SW480 (cell line): ENCODE measurements around the gene METTL17.
"Not testable (repeated sequence)": the region's sequence is repeated elsewhere in the genome, so short reads cannot be mapped to it uniquely, and the experiment has no call there.

ENCODE experiments used
- DNase-seq: peaks from one replicate; pipeline ENCODE4 v3.0.0-alpha.2; 2016; ENCODE audit warnings: low spot score

The METTL17 gene

GRCh38 chr14:21024585-21025370, 35.0 kb downstream of the METTL17 start, which contains the start of gene NDRG2:
Gene NDRG2, minus strand, starts transcription at chr14:21025061. Its CDS starts 1,746 bp downstream, at chr14:21023315.
- peak; percentile 45 for DNase-seq

DNA sequence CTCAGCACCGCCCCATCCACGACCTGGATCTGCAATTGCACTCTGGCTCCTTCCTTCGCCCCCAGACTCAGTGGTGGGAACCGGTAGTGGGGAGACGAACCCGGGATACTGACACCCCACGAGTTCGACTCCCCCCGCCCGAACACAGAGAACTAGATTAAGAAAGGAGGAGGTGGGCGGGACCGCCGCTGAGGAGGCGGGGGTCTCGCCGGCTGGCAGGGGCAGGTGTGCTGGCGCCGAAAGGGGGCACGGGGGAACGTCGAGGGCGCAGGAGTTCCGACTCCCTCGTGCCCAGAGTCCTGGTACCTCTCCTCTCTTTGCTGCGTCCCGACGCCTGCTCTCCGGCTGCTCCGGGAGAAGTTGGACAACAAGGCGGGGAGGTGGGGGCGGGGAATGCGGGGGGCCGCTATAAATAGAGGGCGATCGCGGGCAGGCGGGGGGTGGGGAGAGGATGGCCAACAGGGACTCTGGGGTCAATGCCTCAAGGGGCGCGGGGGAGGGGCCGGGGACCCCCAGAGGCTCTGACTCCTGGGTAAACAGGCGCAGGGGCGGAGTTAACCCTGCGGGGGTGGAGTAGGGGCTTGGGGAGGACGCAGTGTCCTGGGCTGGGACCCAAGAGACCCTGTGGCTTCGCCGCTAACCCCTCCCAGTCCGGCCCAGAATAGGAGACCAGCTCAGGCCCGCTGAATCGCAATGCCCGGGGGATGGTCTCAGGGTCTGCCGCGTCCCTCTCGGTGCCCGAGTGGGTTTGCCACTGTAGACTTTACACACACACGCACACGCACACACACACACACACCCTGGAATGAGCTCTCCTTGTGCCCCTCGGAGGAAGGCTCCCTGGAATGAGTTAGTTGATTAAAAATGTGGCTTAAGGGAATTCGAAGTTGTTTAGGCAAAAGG, 35.8 kb downstream of the METTL17 start:
- DNase-seq: no peak

DNA sequence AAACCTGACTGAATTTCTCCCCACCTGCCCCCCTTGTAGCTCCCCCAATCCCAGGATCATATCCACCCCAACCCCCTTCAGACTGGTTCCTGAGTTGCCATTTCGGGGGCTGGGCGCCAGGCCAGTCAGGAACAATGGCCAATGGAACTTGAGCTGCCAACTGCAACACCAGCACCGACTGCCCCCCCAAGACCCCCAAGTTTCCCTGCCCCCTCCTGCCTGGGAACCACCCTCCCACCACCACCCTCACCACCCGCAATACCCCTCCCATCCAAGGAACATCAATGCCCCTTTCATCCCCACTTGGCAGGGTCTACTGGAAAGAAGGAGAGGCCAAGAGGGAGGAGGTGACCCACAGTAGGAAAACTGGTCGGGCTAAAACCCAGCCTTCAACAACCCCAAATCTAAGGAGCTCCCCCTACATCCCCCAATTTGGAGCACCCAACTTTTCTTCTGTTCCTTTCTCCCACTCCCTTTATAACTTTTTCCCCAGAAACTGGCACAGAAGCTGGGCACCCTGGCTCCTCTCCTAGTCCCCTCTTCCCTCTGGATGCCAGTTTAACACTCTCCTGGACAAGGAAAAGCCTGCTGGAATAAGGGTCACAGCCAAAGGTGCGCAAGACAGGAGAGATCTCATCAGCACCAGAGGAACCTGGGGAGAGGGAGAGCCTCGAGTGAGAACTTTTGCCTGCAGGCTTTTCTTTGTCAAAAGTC, 36.7 kb downstream of the METTL17 start:
- DNase-seq: no peak

DNA sequence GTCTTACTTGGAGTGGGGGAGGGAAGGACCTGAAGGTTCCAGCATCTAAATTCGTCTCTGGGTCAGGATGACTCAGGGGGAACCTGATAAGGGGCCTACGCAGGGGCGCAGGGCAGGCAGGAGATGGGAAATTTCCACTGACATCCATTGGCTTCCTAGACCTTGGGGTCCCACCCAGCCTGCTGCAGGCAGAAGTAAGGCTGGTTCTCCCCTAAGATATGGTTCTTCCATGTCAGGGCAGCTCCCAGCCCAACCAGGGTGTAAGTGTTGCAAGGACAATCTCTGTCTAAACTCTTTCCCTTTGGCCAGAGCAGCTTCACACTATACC, 37.2 kb downstream of the METTL17 start:
- DNase-seq: no peak

DNA sequence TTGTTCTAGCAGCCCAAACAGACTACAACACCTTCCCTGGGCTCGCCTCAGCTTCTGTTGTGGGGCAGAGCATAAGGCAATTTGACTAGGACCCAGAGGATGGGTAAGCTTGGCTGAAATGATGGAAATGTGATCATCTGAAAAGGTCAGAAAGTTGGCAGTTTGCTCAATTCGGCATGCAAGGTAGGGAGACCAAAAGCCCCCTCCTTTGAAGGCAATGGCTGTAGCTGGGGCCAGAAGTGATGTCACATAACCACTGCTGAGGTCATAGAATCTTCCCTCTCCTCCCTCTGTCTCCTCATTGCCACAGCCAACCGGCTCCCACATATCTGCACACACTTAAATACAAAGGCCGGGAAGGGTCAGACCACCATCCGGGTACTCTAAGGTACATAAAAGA, 40.1 kb downstream of the METTL17 start, which contains the start of gene TPPP2:
Gene TPPP2 (plus strand): TSS at position 301 of the 400 bp plus-strand sequence. CDS start 365 bp downstream, outside the sequence.
- DNase-seq: no peak

GRCh38 chr14:21030531-21030930, 40.8 kb downstream of the METTL17 start:
- DNase-seq: no peak

GRCh38 chr14:21032326-21033132, 42.7 kb downstream of the METTL17 start:
- no peak for DNase-seq

DNA sequence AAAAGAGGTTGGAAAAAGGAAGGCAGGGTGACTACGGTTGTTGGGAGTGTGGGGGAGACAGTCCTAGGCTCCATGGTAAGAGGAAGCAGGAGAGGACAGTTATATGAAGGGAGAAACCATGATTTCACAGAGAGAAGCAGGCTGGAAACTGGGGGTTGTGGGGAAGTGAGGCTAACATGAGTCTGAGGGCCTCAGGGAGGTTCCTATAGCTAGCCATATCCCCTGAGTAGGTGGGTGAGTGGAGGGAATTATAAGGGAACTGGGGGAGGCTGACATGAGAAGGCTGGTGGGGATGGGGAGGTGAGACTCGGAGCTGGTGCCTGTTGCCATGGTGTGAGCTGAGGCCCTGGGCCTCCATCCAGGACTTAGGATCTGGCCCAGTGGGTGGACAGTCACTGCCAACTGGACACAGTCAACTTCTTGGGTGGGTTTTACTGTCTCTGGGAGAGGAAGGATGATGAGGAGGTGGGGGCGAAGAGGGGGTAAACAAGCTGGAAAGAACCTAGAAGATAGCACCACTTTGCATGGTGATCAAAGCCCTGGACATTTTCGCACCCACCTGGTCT, 43.4 kb downstream of the METTL17 start:
- DNase-seq: no peak

DNA sequence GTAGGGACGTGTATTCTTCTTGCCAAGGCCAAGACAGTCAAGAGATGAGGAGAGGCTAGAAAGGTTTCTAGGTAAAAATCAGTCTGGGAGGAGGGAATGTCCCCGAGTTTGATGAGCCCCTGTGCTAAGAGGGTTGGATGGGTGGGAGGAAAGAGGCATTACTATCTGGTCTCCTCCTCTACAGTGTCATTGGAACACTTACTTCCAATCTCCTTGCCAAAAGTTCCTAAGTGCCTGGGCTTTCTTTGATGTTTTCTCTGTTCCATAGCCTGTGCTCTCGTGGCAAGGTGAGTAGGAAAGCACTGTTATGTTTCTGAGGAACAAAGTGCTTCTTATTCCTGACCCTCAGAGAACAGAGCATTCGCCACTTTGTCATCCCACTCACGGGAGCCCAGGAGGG, 44.9 kb downstream of the METTL17 start, which contains the start of gene RNASE13:
Gene RNASE13 (minus strand): TSS at position 101 of the 400 bp plus-strand sequence. CDS start 519 bp downstream, outside the sequence.
- no peak for DNase-seq

GRCh38 chr14:21036751-21037150, 47.0 kb downstream of the METTL17 start:
- no peak for DNase-seq

- no peak for DNase-seq
Measured at GRCh38 chr14:21037156-21037555, 47.4 kb downstream of the METTL17 start.

DNA sequence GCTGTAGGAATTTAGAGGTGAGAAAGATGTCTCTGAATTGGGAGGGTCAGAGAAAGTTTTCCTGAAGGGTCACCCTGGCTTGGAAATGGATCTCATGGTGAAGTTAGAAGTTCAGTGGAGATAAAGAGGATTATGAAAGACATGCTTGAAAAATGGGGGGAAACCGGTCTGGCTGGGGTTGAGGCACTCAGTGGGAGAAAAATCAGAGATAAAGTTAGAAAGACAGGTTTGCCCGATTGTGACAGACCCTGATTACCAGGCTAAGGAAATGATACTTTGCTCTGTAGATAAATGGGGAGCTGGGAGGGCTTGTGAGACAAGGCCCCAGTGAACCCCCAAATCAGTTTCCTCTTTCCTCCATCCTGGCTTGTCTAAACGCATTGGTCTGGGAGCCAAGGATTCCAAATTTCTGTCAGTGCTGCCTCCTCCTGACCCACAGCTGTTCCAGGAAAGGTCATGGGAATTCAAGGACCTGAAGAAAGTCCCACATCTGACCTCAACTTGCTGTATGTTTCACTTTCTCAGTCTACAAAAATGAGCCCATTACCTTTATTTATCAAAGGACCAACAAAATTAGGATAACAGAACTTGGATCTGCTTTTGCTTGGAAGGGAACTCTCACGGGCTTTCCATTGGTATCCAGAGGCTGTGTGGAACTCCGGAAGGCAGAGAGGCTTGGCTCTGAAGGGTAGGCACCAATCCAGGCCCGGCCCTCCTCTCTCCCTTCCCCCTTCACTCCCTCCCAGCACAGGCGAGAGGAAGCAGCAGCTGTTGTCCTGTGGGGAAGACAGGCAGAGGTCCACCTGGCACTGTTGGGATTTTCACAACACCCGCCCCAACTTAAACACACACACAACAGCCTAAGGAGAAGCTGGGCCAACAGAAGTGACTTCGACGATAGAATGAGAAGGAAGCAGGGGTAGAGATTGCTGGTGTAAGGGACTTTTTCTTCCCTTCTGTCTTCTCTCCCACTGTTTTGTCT, 49.0 kb downstream of the METTL17 start:
- no peak for DNase-seq

- DNase-seq: peak; percentile 66
Measured at GRCh38 chr14:21039585-21040369, 50.0 kb downstream of the METTL17 start.

DNA sequence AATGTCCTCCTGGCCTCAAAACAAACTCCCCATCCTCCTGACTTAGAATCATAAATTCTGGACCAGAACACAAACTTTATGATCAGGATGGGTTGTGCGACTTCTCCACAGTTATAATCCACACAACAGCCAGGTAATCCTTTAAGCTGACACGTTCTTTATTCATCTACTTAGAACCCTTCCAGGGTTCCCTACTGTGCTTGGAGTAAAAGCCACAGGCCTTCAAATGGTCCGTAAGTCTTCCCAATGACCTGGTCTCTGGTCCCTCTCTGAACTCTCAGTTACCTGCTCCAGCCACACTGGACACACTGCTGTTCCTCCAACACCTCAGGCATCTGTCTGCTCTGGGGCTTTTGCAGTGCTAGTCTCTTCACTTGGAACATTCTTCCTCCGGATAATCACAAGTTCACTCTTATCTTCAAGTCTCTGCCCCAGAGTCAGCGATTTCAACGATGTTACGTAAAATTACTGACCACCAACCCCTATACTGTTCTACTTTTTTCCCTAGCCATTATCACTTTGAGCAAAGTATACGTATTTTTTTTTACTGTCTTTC, 50.7 kb downstream of the METTL17 start:
- DNase-seq: no peak

DNA sequence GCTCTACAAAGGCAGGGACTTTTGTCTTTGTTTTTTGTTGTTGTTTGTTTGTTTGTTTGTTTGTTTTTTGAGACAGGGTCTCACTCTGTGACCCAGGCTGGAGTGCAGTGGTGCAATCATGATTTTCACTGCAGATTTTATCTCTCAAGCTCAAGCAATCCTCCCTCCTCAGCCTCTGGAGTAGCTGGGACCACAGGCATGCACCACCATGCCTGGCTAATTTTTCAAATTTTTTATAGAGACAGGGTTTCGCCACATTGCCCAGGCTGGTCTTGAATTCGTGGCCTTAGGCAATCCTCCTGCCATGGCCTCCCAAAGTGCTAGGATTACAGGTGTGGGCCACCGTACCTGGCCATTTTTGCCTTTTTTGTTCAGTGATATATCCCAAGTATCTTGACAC, 51.2 kb downstream of the METTL17 start:
- not testable (repeated sequence) for DNase-seq

GRCh38 chr14:21041676-21042433, 52.1 kb downstream of the METTL17 start, which contains the start of gene RNASE7:
Gene RNASE7, plus strand, starts transcription at chr14:21042362. Its CDS starts 631 bp downstream, at chr14:21042993.
- DNase-seq: no peak

- DNase-seq: no peak
Measured at GRCh38 chr14:21042918-21043317, 53.1 kb downstream of the METTL17 start.
